Cardiac fibroblast (primary cell): ENCODE measurements around the gene CFAP45.

Experiments
- DNase-seq, 2 donors: peaks; one replicate each; pipeline versions ENCODE4 v3.0.0 to v3.0.0-alpha.2; 2010; ENCODE audit warnings: low read depth in 2 of 2
- H3K4me3 ChIP-seq, 2 donors: replicated peaks in 1 of 2; 1 replicate in 1 of 2; 2 replicates in 1 of 2; pipeline ENCODE4 v1.5.1; 2011; ENCODE audit warnings: low read depth in 2 of 2, low read length in 2 of 2, mild to moderate bottlenecking in 2 of 2, moderate library complexity in 1 of 2
- CTCF ChIP-seq: IDR thresholded peaks from one replicate; pipeline ENCODE4 v1.5.1; 2011; ENCODE audit warnings: low read depth, mild to moderate bottlenecking, low read length, inconsistent platforms

CFAP45 gene

GRCh38 chr1:159891275-159892157 lies 8.4 kb downstream of the CFAP45 start:
- DNase-seq, result peak; percentile 93 to 94
- TF ChIP-seq CTCF, result peak; percentile 97
- H3K4me3 ChIP-seq, result no peak overlapping the region

DNA sequence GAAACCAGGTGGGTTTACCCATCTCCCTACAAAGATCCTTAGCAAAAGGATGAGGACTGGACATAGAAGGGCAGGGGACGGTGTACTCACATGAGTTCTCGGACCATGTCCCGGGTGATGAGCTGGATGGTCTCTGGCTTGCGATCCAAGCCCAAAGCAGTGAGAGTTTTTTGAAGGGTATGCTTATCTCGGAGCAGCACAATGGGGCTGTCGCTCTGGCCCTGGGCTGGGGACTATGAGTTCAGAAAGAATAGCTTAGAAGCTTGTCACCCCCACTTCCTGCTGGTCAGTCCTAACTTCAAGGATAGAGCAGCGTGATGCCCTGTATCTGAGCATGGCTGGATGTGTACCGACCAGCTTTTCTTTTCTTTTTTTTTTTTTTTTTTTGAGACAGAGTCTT lies 9.6 kb downstream of the CFAP45 start:
- peak overlapping the region in 1 of 2 donors; percentile 13 for H3K4me3 ChIP-seq
- DNase-seq, result peak in 1 of 2 donors; percentile 31
- TF ChIP-seq CTCF, result no peak

- DNase-seq, result peak; percentile 92 to 93
- no peak overlapping the region for H3K4me3 ChIP-seq
- TF ChIP-seq CTCF, result peak; percentile 2
Observed at GRCh38 chr1:159889821-159890252, 10.1 kb downstream of the CFAP45 start.

DNA sequence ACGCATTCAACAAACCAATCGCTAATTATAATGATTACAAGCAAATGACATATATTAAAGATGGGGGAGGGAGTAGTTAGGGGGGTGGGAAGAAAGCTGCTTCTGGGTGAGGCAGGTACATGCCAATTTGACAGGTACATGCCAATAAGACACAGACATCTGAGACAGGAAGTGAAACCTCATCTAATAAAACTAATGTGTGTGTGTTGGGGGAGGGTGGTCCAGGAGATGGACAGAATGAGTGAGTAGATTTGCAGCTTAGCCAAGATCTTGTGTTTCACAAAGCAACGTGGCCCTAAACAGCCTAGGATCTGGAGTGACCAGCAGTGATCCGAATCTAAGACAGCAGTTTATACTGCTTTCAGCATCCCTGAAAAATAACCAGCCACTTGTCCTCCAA lies 10.8 kb downstream of the CFAP45 start:
- no peak overlapping the region for H3K4me3 ChIP-seq
- no peak for TF ChIP-seq CTCF
- DNase-seq, result no peak

GRCh38 chr1:159884296-159884695 lies 15.7 kb downstream of the CFAP45 start:
- no peak for TF ChIP-seq CTCF
- no peak overlapping the region for H3K4me3 ChIP-seq
- DNase-seq, result no peak

- no peak overlapping the region for H3K4me3 ChIP-seq
- no peak for TF ChIP-seq CTCF
- no peak for DNase-seq
Observed at GRCh38 chr1:159883134-159883533, 16.8 kb downstream of the CFAP45 start.

DNA sequence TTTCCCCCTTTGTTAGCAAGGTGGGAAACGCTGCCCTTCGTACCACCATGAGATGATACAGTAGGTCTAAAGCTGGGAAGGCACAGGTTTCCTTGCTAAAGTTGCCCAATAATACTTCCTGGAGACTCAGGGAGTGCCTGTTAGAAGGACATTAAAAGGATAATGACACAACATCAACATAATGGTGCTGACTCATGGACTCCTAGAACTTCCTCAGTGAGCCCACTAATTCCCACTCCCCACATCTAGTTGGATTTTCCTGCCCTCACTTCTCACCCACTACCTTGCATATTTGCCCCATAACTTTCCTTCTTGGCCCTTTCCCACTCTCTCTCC lies 17.5 kb downstream of the CFAP45 start:
- no peak overlapping the region for H3K4me3 ChIP-seq
- peak; percentile 35 to 74 for DNase-seq
- no peak for TF ChIP-seq CTCF
